IMR-90 (cell line): ENCODE measurements around the gene STXBP6. TPM values are rescaled to one million over a fixed set of nuclear protein-coding genes. Genes with fewer than 3 reads are reported as not detected.

Experiments used
- ATAC-seq: fragments of 200-7000 bp; cut with Tn5 transposase; 2 replicates; pipeline ENCODE4 v1.9.1; 2020; ENCODE audit warnings: low read depth, mild to moderate bottlenecking, moderate library complexity
- BruUV-seq: library from RNA; stranded (reverse); fragments of 400-500 nt; replicated peaks from 2 replicates; lab custom pipeline; 2021; lab: Mats Ljungman, UMichigan
- CTCF ChIA-PET: fragments of 300-600 bp; formaldehyde crosslinking; extraction: SDS; loops from one replicate; lab custom pipeline; 2021; ENCODE audit warnings: antibody characterized with exemption; lab: Yijun Ruan, JAX
- POLR2A ChIA-PET: fragments of 300-600 bp; sonication (Branson Sonifier 250); formaldehyde crosslinking; loops from one replicate; lab custom pipeline; 2022; ENCODE audit warnings: antibody characterized with exemption; ENCODE audit not compliant: unreplicated experiment; lab: Charles Lee
- DNase-seq: peaks from one replicate; pipeline ENCODE4 v3.0.0; 2013
- H2AFZ ChIP-seq: replicated peaks from 2 replicates; pipeline ENCODE3; 2013; ENCODE audit warnings: low read length, mild to moderate bottlenecking; ENCODE audit not compliant: poor library complexity
- H2AK5ac ChIP-seq: 2 replicates; pipeline ENCODE4 v1.6.1; 2013; ENCODE audit warnings: low read depth, low read length, inconsistent platforms
- H2AK9ac ChIP-seq: replicated peaks from 2 replicates; pipeline ENCODE3; 2013; ENCODE audit warnings: mild to moderate bottlenecking, low read depth, low read length, moderate library complexity; ENCODE audit not compliant: poor library complexity
- H2BK120ac ChIP-seq: 2 replicates; pipeline ENCODE4 v1.6.1; 2013; ENCODE audit warnings: low read depth, low read length, inconsistent platforms
- H2BK15ac ChIP-seq: 3 replicates; pipeline ENCODE4 v1.6.1; 2013; ENCODE audit warnings: low read depth, low read length, inconsistent platforms
- H2BK20ac ChIP-seq: 2 replicates; pipeline ENCODE4 v1.6.1; 2013; ENCODE audit warnings: low read depth, mild to moderate bottlenecking, inconsistent platforms, low read length, moderate library complexity
- H2BK5ac ChIP-seq: 2 replicates; pipeline ENCODE4 v1.6.1; 2013; ENCODE audit warnings: mild to moderate bottlenecking, low read depth, low read length, inconsistent platforms; ENCODE audit not compliant: poor library complexity, severe bottlenecking
- H3K14ac ChIP-seq: replicated peaks from 2 replicates; pipeline ENCODE4 v1.6.1; 2013; ENCODE audit warnings: low read depth, low read length, inconsistent platforms
- H3K18ac ChIP-seq: 2 replicates; pipeline ENCODE4 v1.6.1; 2013; ENCODE audit warnings: low read depth, low read length, control low read depth
- H3K23ac ChIP-seq: 2 replicates; pipeline ENCODE4 v1.6.1; 2013; ENCODE audit warnings: low read depth, low read length, inconsistent platforms
- H3K27ac ChIP-seq: 2 replicates; pipeline ENCODE4 v1.5.1; 2013; ENCODE audit warnings: mild to moderate bottlenecking, control low read depth, low read length; ENCODE audit not compliant: insufficient read depth
- H3K27me3 ChIP-seq: 2 replicates; pipeline ENCODE4 v1.6.1; 2013; ENCODE audit warnings: low read length; ENCODE audit not compliant: control insufficient read depth, insufficient read depth
- H3K36me3 ChIP-seq: 2 replicates; pipeline ENCODE4 v1.6.1; 2013; ENCODE audit warnings: low read length, mixed read lengths; ENCODE audit not compliant: control insufficient read depth, insufficient read depth
- H3K4ac ChIP-seq: 2 replicates; pipeline ENCODE4 v1.6.1; 2013; ENCODE audit warnings: low read depth, low read length, inconsistent platforms
- H3K4me1 ChIP-seq: 2 replicates; pipeline ENCODE4 v1.6.1; 2013; ENCODE audit warnings: low read length, mixed read lengths; ENCODE audit not compliant: control insufficient read depth, insufficient read depth
- H3K4me2 ChIP-seq: 2 replicates; pipeline ENCODE4 v1.6.1; 2013; ENCODE audit warnings: low read depth, mild to moderate bottlenecking, control low read depth, low read length, moderate library complexity
- H3K4me3 ChIP-seq: 2 replicates; pipeline ENCODE4 v1.5.1; 2013; ENCODE audit warnings: low read depth, mild to moderate bottlenecking, control low read depth, low read length, moderate library complexity; ENCODE audit not compliant: insufficient read depth
- H3K56ac ChIP-seq: 2 replicates; pipeline ENCODE4 v1.6.1; 2013; ENCODE audit warnings: low read length, inconsistent platforms; ENCODE audit not compliant: insufficient read depth; ENCODE audit errors: extremely low read depth
- H3K79me1 ChIP-seq, 2 experiments: 2 replicates each; pipeline ENCODE4 v1.6.1; 2013; ENCODE audit warnings: low read length in 2 of 2, inconsistent platforms in 1 of 2, low read depth in 1 of 2
- H3K9ac ChIP-seq: 2 replicates; pipeline ENCODE4 v1.6.1; 2013; ENCODE audit warnings: low read depth, low read length, control low read depth
- H3K9me1 ChIP-seq: 2 replicates; pipeline ENCODE4 v1.6.1; 2013; ENCODE audit warnings: low read length, inconsistent platforms; ENCODE audit not compliant: insufficient read depth
- H3K9me3 ChIP-seq: 2 replicates; pipeline ENCODE4 v1.6.1; 2013; ENCODE audit warnings: low read length; ENCODE audit not compliant: control insufficient read depth, insufficient read depth
- H4K20me1 ChIP-seq: 2 replicates; pipeline ENCODE4 v1.6.1; 2013; ENCODE audit warnings: low read length, inconsistent platforms; ENCODE audit not compliant: insufficient read depth
- H4K5ac ChIP-seq: 2 replicates; pipeline ENCODE4 v1.6.1; 2013; ENCODE audit warnings: mild to moderate bottlenecking, low read depth, low read length, control low read depth
- H4K8ac ChIP-seq, 2 experiments: 2 replicates each; pipeline ENCODE4 v1.6.1; 2013; ENCODE audit warnings: low read depth in 2 of 2, low read length in 2 of 2, control low read depth in 1 of 2, inconsistent platforms in 1 of 2
- H4K91ac ChIP-seq: 2 replicates; pipeline ENCODE4 v1.6.1; 2013; ENCODE audit warnings: low read depth, low read length, inconsistent platforms; ENCODE audit not compliant: insufficient read depth
- BHLHE40 ChIP-seq: fragments of 150-350 bp; IDR thresholded peaks from 2 replicates; pipeline ENCODE4 v1.6.1; 2016; ENCODE audit warnings: mild to moderate bottlenecking, low read depth, low read length
- CEBPB ChIP-seq: IDR thresholded peaks from 2 replicates; pipeline ENCODE4 v1.6.1; 2012; ENCODE audit warnings: low read depth, low read length, improper control_type of control experiment
- CHD1 ChIP-seq: IDR thresholded peaks from 2 replicates; pipeline ENCODE4 v1.6.1; 2012; ENCODE audit warnings: low read depth, low read length, improper control_type of control experiment
- FOS ChIP-seq: fragments of 150-350 bp; IDR thresholded peaks from 2 replicates; pipeline ENCODE4 v1.6.1; 2016; ENCODE audit warnings: low read depth, low read length
- MAFK ChIP-seq: IDR thresholded peaks from 2 replicates; pipeline ENCODE4 v1.6.1; 2012; ENCODE audit warnings: low read depth, low read length, improper control_type of control experiment
- MAZ ChIP-seq: IDR thresholded peaks from 2 replicates; pipeline ENCODE4 v1.6.1; 2012; ENCODE audit warnings: low read depth, mild to moderate bottlenecking, low read length, improper control_type of control experiment, moderate library complexity, borderline replicate concordance
- MXI1 ChIP-seq: IDR thresholded peaks from 2 replicates; pipeline ENCODE4 v1.6.1; 2012; ENCODE audit warnings: low read depth, mild to moderate bottlenecking, low read length, moderate library complexity, borderline replicate concordance
- NFE2L2 ChIP-seq: fragments of 150-350 bp; IDR thresholded peaks from 2 replicates; pipeline ENCODE4 v1.6.1; 2016; ENCODE audit warnings: low read depth, mild to moderate bottlenecking, low read length
- POLR2A ChIP-seq: IDR thresholded peaks from 2 replicates; pipeline ENCODE4 v1.6.1; 2012; ENCODE audit warnings: mild to moderate bottlenecking, low read depth, low read length
- RAD21 ChIP-seq: IDR thresholded peaks from 2 replicates; pipeline ENCODE4 v1.6.1; 2012; ENCODE audit warnings: low read length, improper control_type of control experiment
- RFX5 ChIP-seq: IDR thresholded peaks from 2 replicates; pipeline ENCODE4 v1.8.0; 2012; ENCODE audit warnings: low read depth, mild to moderate bottlenecking, low read length, moderate library complexity
- SMC3 ChIP-seq: fragments of 150-350 bp; IDR thresholded peaks from 2 replicates; pipeline ENCODE4 v1.6.1; 2016; ENCODE audit warnings: low read depth, mild to moderate bottlenecking, antibody characterized with exemption, low read length, moderate library complexity
- WGBS, 2 experiments: methylation state at CpG; one replicate each; pipeline versions ENCODE4 v1.1.5 to v1.1.7; 2013; ENCODE audit warnings: missing lambda C conversion rate in 2 of 2; ENCODE audit not compliant: insufficient read length in 1 of 2; ENCODE audit errors: extremely low coverage in 2 of 2; 5-methylcytosine and 5-hydroxymethylcytosine counted together
- dilution Hi-C: fragments of 300-500 bp; cut with HindIII; formaldehyde crosslinking; loops from one replicate; pipeline ENCODE4 v1.14.3; 2018; ENCODE audit warnings: low sequenced_read_pairs; ENCODE audit not compliant: unreplicated experiment
- in situ Hi-C: fragments of 300-500 bp; cut with MboI; formaldehyde crosslinking; loops from 3 replicates; pipeline ENCODE4 v1.14.3; 2019; ENCODE audit warnings: low sequenced_read_pairs, inconsistent platforms, mixed read lengths
- intact Hi-C: fragments of 100-400 bp; cut with micrococcal nuclease; formaldehyde crosslinking; loops from 2 replicates; pipeline ENCODE4 v1.10.0; 2022
- polyA plus RNA-seq, 3 experiments: library from polyadenylated mRNA; depleted of rRNA; stranded (reverse); fragments of >200 nt; gene quantifications; 2 replicates each; pipeline ENCODE4 v1.2.3, GENCODE V29; 2012; ENCODE audit warnings: low replicate concordance in 1 of 3
- total RNA-seq: library from RNA; depleted of rRNA; stranded (reverse); fragments of >200 nt; gene quantifications from 2 replicates; pipeline ENCODE4 v1.2.3, GENCODE V29; 2012
- TF ChIP-seq, protein P1 (sequence below): conservative IDR thresholded peaks from 2 replicates; pipeline ENCODE4 v1.5.1; 2012; ENCODE audit warnings: mild to moderate bottlenecking, low read depth, low read length, improper control_type of control experiment
- TF ChIP-seq, protein P2 (sequence below): fragments of 150-350 bp; IDR thresholded peaks from 2 replicates; pipeline ENCODE4 v1.6.1; 2016; ENCODE audit warnings: low read depth, mild to moderate bottlenecking, low read length, moderate library complexity, borderline replicate concordance
- TF ChIP-seq, protein P3 (sequence below): fragments of 150-350 bp; IDR thresholded peaks from 2 replicates; pipeline ENCODE4 v1.6.1; 2017; ENCODE audit warnings: mild to moderate bottlenecking, antibody characterized with exemption, low read length, low read depth

Gene STXBP6
- total and polyA plus RNA-seq, 2 of the 4 experiments (the other 2 are of a cell fraction), result 14.2 to 14.3 TPM

DNA sequence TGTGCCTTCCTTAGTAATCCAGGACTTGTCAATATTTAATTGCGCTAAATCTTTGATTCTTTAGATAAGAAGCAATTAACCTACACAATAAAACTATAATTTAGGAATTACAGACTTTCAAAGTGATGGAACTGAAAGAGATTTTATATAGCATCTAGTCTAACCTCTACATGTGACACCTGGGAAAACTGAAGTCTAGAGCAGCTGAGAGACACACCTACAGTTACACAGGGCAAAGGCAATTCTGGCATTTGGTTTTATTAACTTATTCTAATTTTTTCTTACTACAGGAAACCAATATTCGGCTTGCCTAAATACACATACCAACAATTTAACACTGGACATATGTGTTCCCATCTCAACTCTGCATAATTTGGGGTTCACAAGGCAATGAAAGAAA is 196.5 kb downstream of the STXBP6 start:
- no peak overlapping the region for H2AK9ac ChIP-seq
- H3K4ac ChIP-seq, result no peak overlapping the region
- CTCF ChIA-PET, result interaction anchor here (0.9 kb wide), 1 partner anchor 15 kb away, joined by 4 read pairs; no protein-coding TSS in a partner anchor
- no peak for TF ChIP-seq CHD1
- TF ChIP-seq, protein P1, sequence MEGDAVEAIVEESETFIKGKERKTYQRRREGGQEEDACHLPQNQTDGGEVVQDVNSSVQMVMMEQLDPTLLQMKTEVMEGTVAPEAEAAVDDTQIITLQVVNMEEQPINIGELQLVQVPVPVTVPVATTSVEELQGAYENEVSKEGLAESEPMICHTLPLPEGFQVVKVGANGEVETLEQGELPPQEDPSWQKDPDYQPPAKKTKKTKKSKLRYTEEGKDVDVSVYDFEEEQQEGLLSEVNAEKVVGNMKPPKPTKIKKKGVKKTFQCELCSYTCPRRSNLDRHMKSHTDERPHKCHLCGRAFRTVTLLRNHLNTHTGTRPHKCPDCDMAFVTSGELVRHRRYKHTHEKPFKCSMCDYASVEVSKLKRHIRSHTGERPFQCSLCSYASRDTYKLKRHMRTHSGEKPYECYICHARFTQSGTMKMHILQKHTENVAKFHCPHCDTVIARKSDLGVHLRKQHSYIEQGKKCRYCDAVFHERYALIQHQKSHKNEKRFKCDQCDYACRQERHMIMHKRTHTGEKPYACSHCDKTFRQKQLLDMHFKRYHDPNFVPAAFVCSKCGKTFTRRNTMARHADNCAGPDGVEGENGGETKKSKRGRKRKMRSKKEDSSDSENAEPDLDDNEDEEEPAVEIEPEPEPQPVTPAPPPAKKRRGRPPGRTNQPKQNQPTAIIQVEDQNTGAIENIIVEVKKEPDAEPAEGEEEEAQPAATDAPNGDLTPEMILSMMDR, result no peak
- TF ChIP-seq, protein P2, sequence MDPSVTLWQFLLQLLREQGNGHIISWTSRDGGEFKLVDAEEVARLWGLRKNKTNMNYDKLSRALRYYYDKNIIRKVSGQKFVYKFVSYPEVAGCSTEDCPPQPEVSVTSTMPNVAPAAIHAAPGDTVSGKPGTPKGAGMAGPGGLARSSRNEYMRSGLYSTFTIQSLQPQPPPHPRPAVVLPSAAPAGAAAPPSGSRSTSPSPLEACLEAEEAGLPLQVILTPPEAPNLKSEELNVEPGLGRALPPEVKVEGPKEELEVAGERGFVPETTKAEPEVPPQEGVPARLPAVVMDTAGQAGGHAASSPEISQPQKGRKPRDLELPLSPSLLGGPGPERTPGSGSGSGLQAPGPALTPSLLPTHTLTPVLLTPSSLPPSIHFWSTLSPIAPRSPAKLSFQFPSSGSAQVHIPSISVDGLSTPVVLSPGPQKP, result no peak
- no peak for TF ChIP-seq MXI1
- no peak for TF ChIP-seq MAZ
- TF ChIP-seq RFX5, result no peak
- TF ChIP-seq CEBPB, result no peak
- no peak for TF ChIP-seq RAD21
- TF ChIP-seq, protein P3, sequence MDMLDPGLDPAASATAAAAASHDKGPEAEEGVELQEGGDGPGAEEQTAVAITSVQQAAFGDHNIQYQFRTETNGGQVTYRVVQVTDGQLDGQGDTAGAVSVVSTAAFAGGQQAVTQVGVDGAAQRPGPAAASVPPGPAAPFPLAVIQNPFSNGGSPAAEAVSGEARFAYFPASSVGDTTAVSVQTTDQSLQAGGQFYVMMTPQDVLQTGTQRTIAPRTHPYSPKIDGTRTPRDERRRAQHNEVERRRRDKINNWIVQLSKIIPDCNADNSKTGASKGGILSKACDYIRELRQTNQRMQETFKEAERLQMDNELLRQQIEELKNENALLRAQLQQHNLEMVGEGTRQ, result no peak
- no peak for TF ChIP-seq FOS
- TF ChIP-seq NFE2L2, result no peak
- TF ChIP-seq SMC3, result no peak
- TF ChIP-seq MAFK, result no peak
- no peak for TF ChIP-seq BHLHE40
- no peak for TF ChIP-seq POLR2A
- BruUV-seq, result no TSS peak
- no peak overlapping the region for H3K4me3 ChIP-seq
- no CpG with 5 or more reads among the region's 2 CpGs for WGBS, 2 experiments
- H3K9me3 ChIP-seq, result no peaks in the 10 kb centered on the region
- no peak overlapping the region for H4K91ac ChIP-seq
- no peak overlapping the region for H3K4me2 ChIP-seq
- no peak overlapping the region for H2BK120ac ChIP-seq
- no peak overlapping the region for H4K5ac ChIP-seq
- H3K56ac ChIP-seq, result no peak overlapping the region
- intact Hi-C loops (no loop called here), dilution Hi-C loops (no loop called here), in situ Hi-C loops (no loop called here)
- H2BK5ac ChIP-seq, result no peak overlapping the region
- no peak overlapping the region for H4K8ac ChIP-seq
- H3K9me1 ChIP-seq, result peaks cover 2% of the 10 kb centered on the region; the same call in 1 of the 2 replicates
- H3K79me1 ChIP-seq, result no peaks in the 10 kb centered on the region
- no peaks in the 10 kb centered on the region for H3K27me3 ChIP-seq
- H2BK15ac ChIP-seq, result no peak overlapping the region
- H2AK5ac ChIP-seq, result no peak overlapping the region
- no peak overlapping the region for H3K9ac ChIP-seq
- no peak overlapping the region for H3K23ac ChIP-seq
- H4K20me1 ChIP-seq, result no peaks in the 10 kb centered on the region
- ATAC-seq (no peak), DNase-seq (no peak)
- H2BK20ac ChIP-seq, result no peak overlapping the region
- POLR2A ChIA-PET, result no interaction called here
- H3K14ac ChIP-seq, result no peak overlapping the region
- peaks cover 4% of the 10 kb centered on the region for H3K4me1 ChIP-seq
- no peak overlapping the region for H2AFZ ChIP-seq
- H3K18ac ChIP-seq, result no peak overlapping the region
- no peaks in the 10 kb centered on the region for H3K36me3 ChIP-seq
- H3K27ac ChIP-seq, result no peak overlapping the region
